ENCODE measurements around the gene SLC5A1.

- no peak for TF ChIP-seq CTCF (IDR thresholded peaks at IDR 0.05)
- no peak for TF ChIP-seq KDM1A (IDR thresholded peaks at IDR 0.05; ENCODE audit: low read depth)
- TF ChIP-seq POLR2A (IDR thresholded peaks at IDR 0.05; ENCODE audit: low read length), result no peak
- TF ChIP-seq RAD21 (conservative IDR thresholded peaks at IDR 0.05 in 1 of 2, IDR thresholded peaks at IDR 0.05 in 1 of 2), result no peak
- TF ChIP-seq EP300 (IDR thresholded peaks at IDR 0.05), result no peak
- TF ChIP-seq SMC3 (IDR thresholded peaks at IDR 0.05), result no peak
- TF ChIP-seq REST (IDR thresholded peaks at IDR 0.05), result no peak
- TF ChIP-seq CHD2 (IDR thresholded peaks at IDR 0.05; ENCODE audit: low read length, partially characterized antibody), result no peak
- TF ChIP-seq PHF8 (IDR thresholded peaks at IDR 0.05; ENCODE audit: borderline replicate concordance, low read depth), result no peak
- TF ChIP-seq BHLHE40 (IDR thresholded peaks at IDR 0.05; ENCODE audit: low read depth, low read length), result no peak
These were observed 42.9 kb upstream of the SLC5A1 start for GRCh38 chr22:32000181-32000580.

Data from A549 (cell line).